ENCODE results near the gene GFAP. TPM values are rescaled to one million over a fixed set of nuclear protein-coding genes. Genes with fewer than 3 reads are reported as not detected.
A peak's percentile ranks its signal among the peaks of the same experiment; 100 is the strongest.

Gene GFAP
- polyA plus RNA-seq, 1 of the 3 experiments (the other 2 are of a cell fraction): 0.48 TPM

DNA sequence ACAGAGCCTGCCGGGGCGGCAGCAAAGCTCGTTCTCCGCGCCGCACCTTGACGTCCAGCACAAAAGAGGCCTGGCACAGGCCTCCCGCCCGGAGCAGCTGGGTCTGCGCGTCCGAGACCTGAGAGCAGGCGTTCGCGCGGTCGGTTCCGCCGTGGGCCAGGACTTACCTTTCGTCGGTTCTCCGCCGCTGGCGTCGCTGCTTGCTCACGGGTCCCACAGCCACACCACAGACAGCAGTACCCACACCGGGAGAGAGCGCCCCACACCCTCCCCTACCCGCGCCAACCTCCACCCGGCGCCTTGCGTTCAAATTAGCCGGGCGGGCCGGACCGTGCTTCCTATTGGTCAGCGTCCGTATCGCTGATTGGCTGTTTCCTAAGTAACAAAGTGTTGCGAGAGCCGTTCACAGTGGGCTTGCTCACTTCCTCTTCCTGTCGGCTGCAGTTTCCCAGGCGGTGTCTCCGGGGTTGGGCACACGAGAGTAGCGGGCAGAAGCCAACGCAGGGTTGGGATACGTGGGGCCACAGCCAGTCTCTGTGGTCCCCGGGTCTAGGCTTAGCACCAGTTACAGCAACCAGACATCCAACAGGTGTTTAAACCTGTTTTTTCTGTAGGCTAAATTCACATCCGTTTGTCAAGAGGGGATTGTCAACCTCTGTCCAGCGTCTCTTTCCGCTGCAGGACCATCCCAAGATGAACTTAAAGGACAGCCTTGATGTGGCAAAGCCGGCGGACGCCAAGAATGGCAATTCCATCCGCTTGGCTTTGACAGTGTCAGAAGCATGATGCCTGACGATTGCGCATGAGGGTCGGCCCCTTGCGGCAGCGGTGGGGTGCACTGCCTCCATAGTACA, 32.4 kb upstream of the GFAP start, which contains the start of gene KIF18B:
TSS of gene KIF18B (minus strand) at position 313 of the 854 bp plus-strand sequence. CDS start 11,429 bp downstream, outside the sequence.
- H3K4me2 ChIP-seq: peak within 1 kb of the TSS; percentile 95
- peaks cover 49% of the 10 kb centered on the region for H3K79me2 ChIP-seq (ENCODE audit: insufficient read depth)
- peak within 1 kb of the TSS; percentile 85 for H3K9ac ChIP-seq
- H3K4me1 ChIP-seq (ENCODE audit: control insufficient read depth in 1 of 2, insufficient read depth in 2 of 2, low read depth in 1 of 2, low read length in 1 of 2): peaks cover 0 to 6% of the 10 kb centered on the region in 2 experiments; a peak in 1 of 4 replicates
- H2AFZ ChIP-seq (ENCODE audit: low read depth): peak within 1 kb of the TSS; percentile 69
- ChIA-PET POLR2A (interaction anchor here (1.2 to 1.3 kb wide), 3 partner anchors 10 to 84 kb away, joined by 3 read pairs; no protein-coding TSS in a partner anchor), CTCF (interaction anchor here (0.7 to 1.7 kb wide), 8 partner anchors 9 to 211 kb away, joined by 3 to 7 read pairs (median 4); partner anchors contain the start of gene PLCD3)
- peaks cover 0 to 16% of the 10 kb centered on the region in 2 experiments for H3K36me3 ChIP-seq (replicated peaks in 1 of 2; ENCODE audit: control insufficient read depth in 1 of 2, insufficient read depth in 2 of 2, low read length in 1 of 2)
- H3K27me3 ChIP-seq (ENCODE audit: insufficient read depth): no peaks in the 10 kb centered on the region
- 8% methylated on average over 39 of the region's 62 CpGs for WGBS (ENCODE audit: low lambda C conversion rate)
- peak within 1 kb of the TSS; percentile 72 to 74 for H3K4me3 ChIP-seq (ENCODE audit: low read depth in 2 of 2, low read length in 1 of 2)
- peaks cover 13% of the 10 kb centered on the region for H3F3A ChIP-seq (replicated peaks; ENCODE audit: insufficient read depth)
- peak within 1 kb of the TSS; percentile 61 to 82 for H3K27ac ChIP-seq (ENCODE audit: low read depth in 2 of 2, low read length in 1 of 2)
- DNase-seq: peak; percentile 96
- no peaks in the 10 kb centered on the region for H4K20me1 ChIP-seq (ENCODE audit: insufficient read depth)
- H3K9me3 ChIP-seq: no peaks in the 10 kb centered on the region
- H3K9me2 ChIP-seq: no peaks in the 10 kb centered on the region
- TF ChIP-seq, protein P1, sequence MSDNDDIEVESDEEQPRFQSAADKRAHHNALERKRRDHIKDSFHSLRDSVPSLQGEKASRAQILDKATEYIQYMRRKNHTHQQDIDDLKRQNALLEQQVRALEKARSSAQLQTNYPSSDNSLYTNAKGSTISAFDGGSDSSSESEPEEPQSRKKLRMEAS (IDR thresholded peaks at IDR 0.05; ENCODE audit: low read depth): 0 out of 2 replicates have a peak, but pooled peaks have one; percentile 45
- no peak for TF ChIP-seq EZH2phosphoT487 (IDR thresholded peaks at IDR 0.05; ENCODE audit: borderline replicate concordance, low read depth)
- no peak for TF ChIP-seq FOSL2 (IDR thresholded peaks at IDR 0.05; ENCODE audit: borderline replicate concordance, low read depth)
- no peak for TF ChIP-seq TEAD4 (IDR thresholded peaks at IDR 0.05; ENCODE audit: borderline replicate concordance, insufficient read depth)
- TF ChIP-seq MEF2A (IDR thresholded peaks at IDR 0.05; ENCODE audit: borderline replicate concordance, low read depth): no peak
- TF ChIP-seq NRF1 (IDR thresholded peaks at IDR 0.05; ENCODE audit: low read depth, low read length): peak; percentile 42; the same call in 1 of the 2 replicates
- TF ChIP-seq RFX5 (IDR thresholded peaks at IDR 0.05; ENCODE audit: low read length): peak; percentile 68
- TF ChIP-seq ELF1 (IDR thresholded peaks at IDR 0.05): peak; percentile 84
- TF ChIP-seq, protein P2, sequence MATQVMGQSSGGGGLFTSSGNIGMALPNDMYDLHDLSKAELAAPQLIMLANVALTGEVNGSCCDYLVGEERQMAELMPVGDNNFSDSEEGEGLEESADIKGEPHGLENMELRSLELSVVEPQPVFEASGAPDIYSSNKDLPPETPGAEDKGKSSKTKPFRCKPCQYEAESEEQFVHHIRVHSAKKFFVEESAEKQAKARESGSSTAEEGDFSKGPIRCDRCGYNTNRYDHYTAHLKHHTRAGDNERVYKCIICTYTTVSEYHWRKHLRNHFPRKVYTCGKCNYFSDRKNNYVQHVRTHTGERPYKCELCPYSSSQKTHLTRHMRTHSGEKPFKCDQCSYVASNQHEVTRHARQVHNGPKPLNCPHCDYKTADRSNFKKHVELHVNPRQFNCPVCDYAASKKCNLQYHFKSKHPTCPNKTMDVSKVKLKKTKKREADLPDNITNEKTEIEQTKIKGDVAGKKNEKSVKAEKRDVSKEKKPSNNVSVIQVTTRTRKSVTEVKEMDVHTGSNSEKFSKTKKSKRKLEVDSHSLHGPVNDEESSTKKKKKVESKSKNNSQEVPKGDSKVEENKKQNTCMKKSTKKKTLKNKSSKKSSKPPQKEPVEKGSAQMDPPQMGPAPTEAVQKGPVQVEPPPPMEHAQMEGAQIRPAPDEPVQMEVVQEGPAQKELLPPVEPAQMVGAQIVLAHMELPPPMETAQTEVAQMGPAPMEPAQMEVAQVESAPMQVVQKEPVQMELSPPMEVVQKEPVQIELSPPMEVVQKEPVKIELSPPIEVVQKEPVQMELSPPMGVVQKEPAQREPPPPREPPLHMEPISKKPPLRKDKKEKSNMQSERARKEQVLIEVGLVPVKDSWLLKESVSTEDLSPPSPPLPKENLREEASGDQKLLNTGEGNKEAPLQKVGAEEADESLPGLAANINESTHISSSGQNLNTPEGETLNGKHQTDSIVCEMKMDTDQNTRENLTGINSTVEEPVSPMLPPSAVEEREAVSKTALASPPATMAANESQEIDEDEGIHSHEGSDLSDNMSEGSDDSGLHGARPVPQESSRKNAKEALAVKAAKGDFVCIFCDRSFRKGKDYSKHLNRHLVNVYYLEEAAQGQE (IDR thresholded peaks at IDR 0.05; ENCODE audit: low read depth, low read length): peak; percentile 70
- no peak for TF ChIP-seq TCF12 (IDR thresholded peaks at IDR 0.05)
- TF ChIP-seq TAF1 (IDR thresholded peaks at IDR 0.05; ENCODE audit: borderline replicate concordance, low read depth, low read length): peak; percentile 86
- TF ChIP-seq, protein P3, sequence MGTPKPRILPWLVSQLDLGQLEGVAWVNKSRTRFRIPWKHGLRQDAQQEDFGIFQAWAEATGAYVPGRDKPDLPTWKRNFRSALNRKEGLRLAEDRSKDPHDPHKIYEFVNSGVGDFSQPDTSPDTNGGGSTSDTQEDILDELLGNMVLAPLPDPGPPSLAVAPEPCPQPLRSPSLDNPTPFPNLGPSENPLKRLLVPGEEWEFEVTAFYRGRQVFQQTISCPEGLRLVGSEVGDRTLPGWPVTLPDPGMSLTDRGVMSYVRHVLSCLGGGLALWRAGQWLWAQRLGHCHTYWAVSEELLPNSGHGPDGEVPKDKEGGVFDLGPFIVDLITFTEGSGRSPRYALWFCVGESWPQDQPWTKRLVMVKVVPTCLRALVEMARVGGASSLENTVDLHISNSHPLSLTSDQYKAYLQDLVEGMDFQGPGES (IDR thresholded peaks at IDR 0.05; ENCODE audit: low read depth, low read length): peak; percentile 57; the same call in 1 of the 2 replicates
- TF ChIP-seq, protein P4, sequence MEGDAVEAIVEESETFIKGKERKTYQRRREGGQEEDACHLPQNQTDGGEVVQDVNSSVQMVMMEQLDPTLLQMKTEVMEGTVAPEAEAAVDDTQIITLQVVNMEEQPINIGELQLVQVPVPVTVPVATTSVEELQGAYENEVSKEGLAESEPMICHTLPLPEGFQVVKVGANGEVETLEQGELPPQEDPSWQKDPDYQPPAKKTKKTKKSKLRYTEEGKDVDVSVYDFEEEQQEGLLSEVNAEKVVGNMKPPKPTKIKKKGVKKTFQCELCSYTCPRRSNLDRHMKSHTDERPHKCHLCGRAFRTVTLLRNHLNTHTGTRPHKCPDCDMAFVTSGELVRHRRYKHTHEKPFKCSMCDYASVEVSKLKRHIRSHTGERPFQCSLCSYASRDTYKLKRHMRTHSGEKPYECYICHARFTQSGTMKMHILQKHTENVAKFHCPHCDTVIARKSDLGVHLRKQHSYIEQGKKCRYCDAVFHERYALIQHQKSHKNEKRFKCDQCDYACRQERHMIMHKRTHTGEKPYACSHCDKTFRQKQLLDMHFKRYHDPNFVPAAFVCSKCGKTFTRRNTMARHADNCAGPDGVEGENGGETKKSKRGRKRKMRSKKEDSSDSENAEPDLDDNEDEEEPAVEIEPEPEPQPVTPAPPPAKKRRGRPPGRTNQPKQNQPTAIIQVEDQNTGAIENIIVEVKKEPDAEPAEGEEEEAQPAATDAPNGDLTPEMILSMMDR (IDR thresholded peaks at IDR 0.05): no peak
- peak; percentile 97 for TF ChIP-seq MXI1 (IDR thresholded peaks at IDR 0.05; ENCODE audit: low read depth, low read length)
- peak; percentile 98 for TF ChIP-seq CHD2 (IDR thresholded peaks at IDR 0.05; ENCODE audit: low read length, partially characterized antibody)
- peak; percentile 99 for TF ChIP-seq POLR2AphosphoS5 (IDR thresholded peaks at IDR 0.05; ENCODE audit: low read depth, low read length)
- TF ChIP-seq, protein P5, sequence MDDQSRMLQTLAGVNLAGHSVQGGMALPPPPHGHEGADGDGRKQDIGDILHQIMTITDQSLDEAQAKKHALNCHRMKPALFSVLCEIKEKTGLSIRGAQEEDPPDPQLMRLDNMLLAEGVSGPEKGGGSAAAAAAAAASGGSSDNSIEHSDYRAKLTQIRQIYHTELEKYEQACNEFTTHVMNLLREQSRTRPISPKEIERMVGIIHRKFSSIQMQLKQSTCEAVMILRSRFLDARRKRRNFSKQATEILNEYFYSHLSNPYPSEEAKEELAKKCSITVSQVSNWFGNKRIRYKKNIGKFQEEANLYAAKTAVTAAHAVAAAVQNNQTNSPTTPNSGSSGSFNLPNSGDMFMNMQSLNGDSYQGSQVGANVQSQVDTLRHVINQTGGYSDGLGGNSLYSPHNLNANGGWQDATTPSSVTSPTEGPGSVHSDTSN (IDR thresholded peaks at IDR 0.05): no peak
- TF ChIP-seq RAD21 (IDR thresholded peaks at IDR 0.05; ENCODE audit: low read length): peak; percentile 9; the same call in 1 of the 2 replicates
- TF ChIP-seq FOXJ3 (CRISPR knock-in tag; IDR thresholded peaks at IDR 0.05): no peak
- TF ChIP-seq RCOR1 (IDR thresholded peaks at IDR 0.05; ENCODE audit: low read length): no peak
- TF ChIP-seq GATA2 (CRISPR knock-in tag; IDR thresholded peaks at IDR 0.05): no peak
- no peak for TF ChIP-seq NFIC (IDR thresholded peaks at IDR 0.05; ENCODE audit: borderline replicate concordance)
- TF ChIP-seq RXRA (IDR thresholded peaks at IDR 0.05; ENCODE audit: borderline replicate concordance, low read depth): no peak
- TF ChIP-seq GABPA (IDR thresholded peaks at IDR 0.05; ENCODE audit: low read depth): peak; percentile 85

Data from SK-N-SH (cell line).